ENCODE measurements around the gene SCN7A.

SCN7A gene

GRCh38 chr2:166494140-166494624 is at the start of gene SCN7A:
TSS of gene SCN7A (minus strand) at chr2:166494249. CDS start at chr2:166477696, 16,553 bp downstream.
- Mint-ChIP-seq H3K27me3 (peaks cover 16% of the 10 kb centered on the region), H3K4me3 (no peak within 1 kb of the TSS), H3K36me3 (ENCODE audit: low read depth) (no peaks in the 10 kb centered on the region), H3K4me1 (ENCODE audit: low read depth) (no peaks in the 10 kb centered on the region), H3K27ac (no peak within 1 kb of the TSS), H3K9me3 (no peaks in the 10 kb centered on the region)
- DNase-seq = no peak

GRCh38 chr2:166539340-166540162 is 45.5 kb upstream of the SCN7A start:
- no peak overlapping the region for H3K27ac Mint-ChIP-seq
- no peak for DNase-seq
- no peak overlapping the region for H3K4me3 Mint-ChIP-seq
- H3K36me3 Mint-ChIP-seq (ENCODE audit: low read depth) = no peaks in the 10 kb centered on the region
- no peaks in the 10 kb centered on the region for H3K9me3 Mint-ChIP-seq
- peaks cover 10% of the 10 kb centered on the region for H3K27me3 Mint-ChIP-seq
- H3K4me1 Mint-ChIP-seq (ENCODE audit: low read depth) = peaks cover 3% of the 10 kb centered on the region

DNA sequence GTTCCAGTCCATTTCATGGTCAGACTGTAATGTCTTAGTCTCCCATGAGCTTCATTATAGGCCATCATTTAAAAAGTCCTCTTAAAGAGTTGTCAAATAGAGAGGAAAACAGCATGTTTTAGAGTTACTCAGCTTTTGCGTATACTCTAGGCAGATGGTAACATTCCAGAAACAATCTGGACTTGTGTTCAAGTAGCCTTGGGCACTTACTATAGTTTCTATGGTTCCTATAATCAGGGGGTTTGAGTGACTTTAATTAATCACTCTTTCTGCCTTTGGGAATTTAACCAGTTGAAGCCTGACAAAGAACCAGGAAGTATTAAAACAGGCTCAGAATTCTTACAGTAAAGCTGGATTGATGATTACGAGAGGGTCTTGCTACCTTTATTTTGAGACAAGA is 42.1 kb upstream of the SCN7A start:
- DNase-seq = no peak
- Mint-ChIP-seq H3K36me3 (ENCODE audit: low read depth) (no peaks in the 10 kb centered on the region), H3K4me3 (no peak overlapping the region), H3K27me3 (peaks cover 10% of the 10 kb centered on the region), H3K4me1 (ENCODE audit: low read depth) (peaks cover 3% of the 10 kb centered on the region), H3K27ac (no peak overlapping the region), H3K9me3 (no peaks in the 10 kb centered on the region)

- Mint-ChIP-seq H3K27me3 (no peaks in the 10 kb centered on the region), H3K9me3 (no peaks in the 10 kb centered on the region), H3K4me1 (ENCODE audit: low read depth) (no peaks in the 10 kb centered on the region), H3K36me3 (ENCODE audit: low read depth) (no peaks in the 10 kb centered on the region), H3K27ac (no peak overlapping the region), H3K4me3 (no peak overlapping the region)
- no peak for DNase-seq
These were observed 27.1 kb upstream of the SCN7A start for GRCh38 chr2:166521155-166521554.

- Mint-ChIP-seq H3K27me3 (no peaks in the 10 kb centered on the region), H3K36me3 (ENCODE audit: low read depth) (no peaks in the 10 kb centered on the region), H3K27ac (no peak overlapping the region), H3K4me1 (ENCODE audit: low read depth) (no peaks in the 10 kb centered on the region), H3K9me3 (no peaks in the 10 kb centered on the region), H3K4me3 (no peak overlapping the region)
- no peak for DNase-seq
These were observed 26.6 kb upstream of the SCN7A start for GRCh38 chr2:166520604-166521003.

- Mint-ChIP-seq H3K9me3 (no peaks in the 10 kb centered on the region), H3K4me3 (no peak overlapping the region), H3K27me3 (no peaks in the 10 kb centered on the region), H3K4me1 (ENCODE audit: low read depth) (no peaks in the 10 kb centered on the region), H3K36me3 (ENCODE audit: low read depth) (no peaks in the 10 kb centered on the region), H3K27ac (no peak overlapping the region)
- no peak for DNase-seq
These were observed 25.4 kb upstream of the SCN7A start for GRCh38 chr2:166519391-166519962.

GRCh38 chr2:166518634-166519390 is 24.8 kb upstream of the SCN7A start:
- Mint-ChIP-seq H3K36me3 (ENCODE audit: low read depth) (no peaks in the 10 kb centered on the region), H3K4me1 (ENCODE audit: low read depth) (no peaks in the 10 kb centered on the region), H3K9me3 (no peaks in the 10 kb centered on the region), H3K4me3 (no peak overlapping the region), H3K27me3 (no peaks in the 10 kb centered on the region), H3K27ac (no peak overlapping the region)
- DNase-seq = no peak

DNA sequence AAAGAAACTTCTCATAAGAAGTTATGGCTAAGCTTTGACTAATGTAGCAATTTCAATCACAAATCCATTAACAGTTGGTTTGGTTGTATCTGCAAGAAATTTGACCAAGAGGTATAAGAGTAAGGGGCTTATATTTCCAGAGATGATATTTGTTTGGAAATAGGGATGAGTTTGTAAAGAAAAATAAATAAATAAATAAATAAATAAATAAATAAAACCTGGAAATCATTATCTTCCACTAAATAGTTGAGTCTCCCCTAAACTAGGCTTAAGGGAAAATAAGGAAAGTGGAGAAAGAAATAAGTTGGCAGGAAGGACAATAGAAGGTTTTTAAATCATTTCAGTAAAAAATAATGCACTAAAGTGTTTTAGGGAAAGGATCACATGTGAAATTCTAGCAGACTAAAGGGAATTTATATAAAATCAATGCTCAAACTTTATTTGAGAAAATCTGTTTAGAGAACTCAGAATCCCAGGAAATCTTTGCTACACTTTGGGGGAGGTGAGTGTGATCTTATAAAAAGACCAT is 23.5 kb upstream of the SCN7A start:
- Mint-ChIP-seq H3K4me1 (ENCODE audit: low read depth) (no peaks in the 10 kb centered on the region), H3K36me3 (ENCODE audit: low read depth) (no peaks in the 10 kb centered on the region), H3K27ac (no peak overlapping the region), H3K4me3 (no peak overlapping the region), H3K27me3 (no peaks in the 10 kb centered on the region), H3K9me3 (no peaks in the 10 kb centered on the region)
- DNase-seq = no peak

GRCh38 chr2:166516712-166517303 is 22.8 kb upstream of the SCN7A start:
- no peaks in the 10 kb centered on the region for H3K27me3 Mint-ChIP-seq
- H3K4me1 Mint-ChIP-seq (ENCODE audit: low read depth) = no peaks in the 10 kb centered on the region
- no peaks in the 10 kb centered on the region for H3K36me3 Mint-ChIP-seq (ENCODE audit: low read depth)
- H3K9me3 Mint-ChIP-seq = no peaks in the 10 kb centered on the region
- no peak overlapping the region for H3K4me3 Mint-ChIP-seq
- no peak overlapping the region for H3K27ac Mint-ChIP-seq
- DNase-seq = no peak

DNA sequence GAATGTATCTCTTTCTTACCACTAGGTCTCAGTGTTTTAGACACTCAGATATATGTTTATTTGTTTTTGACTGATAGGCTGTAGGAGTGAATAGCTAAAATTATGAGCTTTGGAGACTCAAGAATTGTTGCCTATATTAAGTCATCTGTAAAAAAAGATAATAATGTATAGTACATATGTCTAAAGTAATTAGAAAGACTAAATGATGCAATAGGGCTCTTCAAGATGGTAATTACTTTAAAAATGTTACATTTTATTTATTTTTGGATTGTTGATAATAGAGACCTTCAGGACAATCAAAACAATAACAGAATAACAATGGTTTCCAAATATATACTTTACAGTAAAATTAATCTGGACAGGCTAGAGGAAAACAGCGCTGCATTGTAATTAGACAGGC is 19.9 kb upstream of the SCN7A start:
- DNase-seq = no peak
- Mint-ChIP-seq H3K27ac (no peak overlapping the region), H3K4me3 (no peak overlapping the region), H3K4me1 (ENCODE audit: low read depth) (no peaks in the 10 kb centered on the region), H3K27me3 (no peaks in the 10 kb centered on the region), H3K36me3 (ENCODE audit: low read depth) (no peaks in the 10 kb centered on the region), H3K9me3 (no peaks in the 10 kb centered on the region)

DNA sequence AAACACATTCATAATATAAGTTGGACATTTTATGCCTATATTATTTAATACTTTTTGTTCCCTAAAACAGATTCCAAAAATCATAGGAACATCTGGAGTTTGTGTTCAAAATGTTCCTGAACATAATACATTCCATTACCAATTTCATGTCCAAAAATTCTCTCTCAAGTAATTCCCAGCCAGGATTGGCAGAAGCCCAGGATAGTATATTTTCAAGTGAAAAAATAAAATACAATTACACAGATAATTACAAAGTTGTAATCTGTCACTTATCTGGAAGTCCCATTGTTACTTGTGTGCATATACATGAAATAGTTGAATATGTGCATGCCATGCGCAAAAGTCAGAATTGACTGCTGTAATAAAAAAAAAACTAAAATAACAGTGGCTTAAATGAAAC is 5.2 kb upstream of the SCN7A start:
- DNase-seq = no peak
- H3K36me3 Mint-ChIP-seq (ENCODE audit: low read depth) = no peaks in the 10 kb centered on the region
- H3K4me3 Mint-ChIP-seq = no peak overlapping the region
- H3K27ac Mint-ChIP-seq = no peak overlapping the region
- H3K4me1 Mint-ChIP-seq (ENCODE audit: low read depth) = no peaks in the 10 kb centered on the region
- H3K9me3 Mint-ChIP-seq = no peaks in the 10 kb centered on the region
- H3K27me3 Mint-ChIP-seq = peaks cover 4% of the 10 kb centered on the region

- no peaks in the 10 kb centered on the region for H3K36me3 Mint-ChIP-seq (ENCODE audit: low read depth)
- peaks cover 16% of the 10 kb centered on the region for H3K27me3 Mint-ChIP-seq
- H3K27ac Mint-ChIP-seq = no peak overlapping the region
These were observed 2.6 kb downstream of the SCN7A start for GRCh38 chr2:166491461-166491860.

DNA sequence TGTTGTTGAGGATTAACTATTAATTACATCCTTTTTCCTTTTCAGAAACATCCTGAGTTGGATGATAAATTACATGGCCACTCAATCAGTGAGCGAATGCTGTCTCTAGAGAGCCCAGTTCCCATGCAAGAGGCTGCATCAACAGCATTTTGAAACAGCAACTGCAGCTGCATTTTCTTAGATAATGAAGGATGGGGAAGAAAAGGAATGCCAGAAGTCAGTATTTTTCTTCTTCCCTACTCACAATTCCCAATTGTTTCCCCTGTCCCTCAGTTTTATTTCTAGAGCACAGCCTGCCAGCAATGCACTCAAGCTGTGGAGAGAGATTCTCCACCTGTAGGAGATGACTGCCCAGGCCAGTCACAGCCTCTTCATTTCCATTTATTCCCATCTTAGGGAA is 6.9 kb downstream of the SCN7A start:
- H3K4me1 Mint-ChIP-seq (ENCODE audit: low read depth) = no peaks in the 10 kb centered on the region
- no peaks in the 10 kb centered on the region for H3K9me3 Mint-ChIP-seq
- H3K27ac Mint-ChIP-seq = no peak overlapping the region
- no peak overlapping the region for H3K4me3 Mint-ChIP-seq
- H3K27me3 Mint-ChIP-seq = no peaks in the 10 kb centered on the region
- H3K36me3 Mint-ChIP-seq (ENCODE audit: low read depth) = no peaks in the 10 kb centered on the region
- no peak for DNase-seq

More at GRCh38 chr2:166491461-166491860, 2.6 kb downstream of the SCN7A start:
- DNase-seq = no peak
- Mint-ChIP-seq H3K9me3 (no peaks in the 10 kb centered on the region), H3K4me3 (no peak overlapping the region), H3K4me1 (ENCODE audit: low read depth) (no peaks in the 10 kb centered on the region)

GRCh38 chr2:166485558-166486178 is 8.4 kb downstream of the SCN7A start:
- H3K9me3 Mint-ChIP-seq = no peaks in the 10 kb centered on the region
- no peak overlapping the region for H3K27ac Mint-ChIP-seq
- no peak overlapping the region for H3K4me3 Mint-ChIP-seq
- no peaks in the 10 kb centered on the region for H3K36me3 Mint-ChIP-seq (ENCODE audit: low read depth)
- H3K27me3 Mint-ChIP-seq = no peaks in the 10 kb centered on the region
- no peak for DNase-seq
- H3K4me1 Mint-ChIP-seq (ENCODE audit: low read depth) = no peaks in the 10 kb centered on the region
